HCT116 (cell line): ENCODE data around the gene KRTAP10-9. TPM values are rescaled to one million over a fixed set of nuclear protein-coding genes. Genes with fewer than 3 reads are reported as not detected.

ENCODE experiments used
- ATAC-seq: fragments of 200-7000 bp; cut with Tn5 transposase; 2 replicates; pipeline ENCODE4 v1.9.1; 2020; ENCODE audit warnings: mild to moderate bottlenecking, moderate library complexity
- BruUV-seq: library from RNA; stranded (reverse); fragments of 400-500 nt; replicated peaks from 2 replicates; lab custom pipeline; 2021; lab: Mats Ljungman, UMichigan
- CTCF ChIA-PET: fragments of 300-600 bp; sonication (Branson Sonifier 250); formaldehyde crosslinking; loops from one replicate; lab custom pipeline; 2021; ENCODE audit warnings: antibody characterized with exemption; lab: Charles Lee
- POLR2A ChIA-PET: fragments of 300-600, 350-600 bp; sonication (Branson Sonifier 250); formaldehyde crosslinking; loops from one replicate; lab custom pipeline; 2021; ENCODE audit warnings: antibody characterized with exemption; lab: Charles Lee
- RAD21 ChIA-PET, 2 experiments: fragments of 300-600 bp; sonication (Branson Sonifier 250); formaldehyde crosslinking; loops; one replicate each; lab custom pipeline; 2023; ENCODE audit warnings: low total read pairs in 2 of 2; ENCODE audit not compliant: uncharacterized antibody in 2 of 2, unreplicated experiment in 2 of 2, low non-redundant PET in 1 of 2; lab: Charles Lee
- DNase-seq: peaks from one replicate; pipeline ENCODE4 v3.0.0-alpha.2; 2010; ENCODE audit warnings: low read depth, low spot score
- H2AFZ ChIP-seq: fragments of 200-600 bp; shearing (Covaris generic), sonication (generic); 2 replicates; pipeline ENCODE4 v1.6.1; 2017; ENCODE audit warnings: low read depth, mixed run types, mixed read lengths, antibody characterized with exemption, low read length; ENCODE audit not compliant: poor library complexity, severe bottlenecking
- H3K27ac ChIP-seq: 2 replicates; pipeline ENCODE4 v1.5.1; 2012; ENCODE audit warnings: low read depth, low read length
- H3K27me3 ChIP-seq: fragments of 200-600 bp; sonication (generic); 2 replicates; pipeline ENCODE4 v1.6.1; 2016; ENCODE audit warnings: mixed run types, low read length, mixed read lengths; ENCODE audit not compliant: insufficient read depth
- H3K36me3 ChIP-seq, 2 experiments: fragments of 200-500 bp in 1 of 2; fragments of 200-600 bp in 1 of 2; sonication (Bioruptor generic) in 1 of 2; sonication (generic) in 1 of 2; 2 replicates each; pipeline versions ENCODE4 v1.5.1 to v1.6.1; 2014 to 2016; ENCODE audit warnings: low read length in 2 of 2, inconsistent platforms in 1 of 2, mixed read lengths in 1 of 2, mixed run types in 1 of 2; ENCODE audit not compliant: insufficient read depth in 2 of 2, control insufficient read depth in 1 of 2
- H3K4me1 ChIP-seq, 2 experiments: fragments of 200-600 bp in 1 of 2; sonication (generic) in 1 of 2; 2 replicates each; pipeline versions ENCODE4 v1.5.1 to v1.6.1; 2012 to 2017; ENCODE audit warnings: low read length in 2 of 2, inconsistent platforms in 1 of 2, mild to moderate bottlenecking in 1 of 2, mixed read lengths in 1 of 2, mixed run types in 1 of 2, moderate library complexity in 1 of 2; ENCODE audit not compliant: insufficient read depth in 2 of 2, control insufficient read depth in 1 of 2
- H3K4me2 ChIP-seq: fragments of 200-600 bp; sonication (generic); 2 replicates; pipeline ENCODE4 v1.6.1; 2017; ENCODE audit warnings: mixed run types, low read length, mixed read lengths
- H3K4me3 ChIP-seq, 2 experiments: fragments of 200-600 bp in 1 of 2; sonication (generic) in 1 of 2; replicated peaks in 1 of 2; 2 replicates each; pipeline ENCODE4 v1.5.1; 2011 to 2016; ENCODE audit warnings: low read length in 2 of 2, control low read depth in 1 of 2, low read depth in 1 of 2, mild to moderate bottlenecking in 1 of 2, mixed read lengths in 1 of 2, mixed run types in 1 of 2
- H3K79me2 ChIP-seq: fragments of 200-600 bp; sonication (generic); 2 replicates; pipeline ENCODE4 v1.6.1; 2017; ENCODE audit warnings: mild to moderate bottlenecking, mixed run types, low read length, moderate library complexity, mixed read lengths; ENCODE audit not compliant: insufficient read depth
- H3K9ac ChIP-seq: fragments of 200-600 bp; sonication (generic); 2 replicates; pipeline ENCODE4 v1.6.1; 2016; ENCODE audit warnings: low read length, mixed read lengths
- H3K9me2 ChIP-seq: fragments of 200-600 bp; sonication (generic), shearing (Covaris generic); 2 replicates; pipeline ENCODE4 v1.6.1; 2017; ENCODE audit warnings: mixed run types, mild to moderate bottlenecking, moderate library complexity; ENCODE audit not compliant: insufficient read depth
- H3K9me3 ChIP-seq, 2 experiments: fragments of 200-500 bp in 1 of 2; fragments of 200-600 bp in 1 of 2; sonication (Bioruptor generic) in 1 of 2; sonication (generic) in 1 of 2; 2 replicates each; pipeline ENCODE4 v1.6.1; 2014 to 2017; ENCODE audit warnings: low read length in 2 of 2, mixed read lengths in 2 of 2, inconsistent platforms in 1 of 2, low read depth in 1 of 2, mild to moderate bottlenecking in 1 of 2, mixed run types in 1 of 2, moderate library complexity in 1 of 2; ENCODE audit not compliant: control insufficient read depth in 1 of 2, insufficient read depth in 1 of 2
- H4K20me1 ChIP-seq: fragments of 200-600 bp; sonication (generic), shearing (Covaris generic); 2 replicates; pipeline ENCODE4 v1.6.1; 2017; ENCODE audit warnings: mixed run types, mild to moderate bottlenecking, moderate library complexity; ENCODE audit not compliant: insufficient read depth
- ELF1 ChIP-seq: IDR thresholded peaks from 2 replicates; pipeline ENCODE4 v1.6.1; 2012; ENCODE audit warnings: low read depth, borderline replicate concordance
- EZH2 ChIP-seq: fragments of 200-600 bp; sonication (generic); IDR thresholded peaks from 2 replicates; pipeline ENCODE4 v1.6.1; 2017; ENCODE audit warnings: antibody characterized with exemption, mixed run types
- FOSL1 ChIP-seq: IDR thresholded peaks from 2 replicates; pipeline ENCODE4 v1.6.1; 2012; ENCODE audit warnings: low read depth
- JUND ChIP-seq: IDR thresholded peaks from 2 replicates; pipeline ENCODE4 v1.6.1; 2012
- POLR2A ChIP-seq: IDR thresholded peaks from 2 replicates; pipeline ENCODE4 v1.7.0; 2011; ENCODE audit warnings: borderline replicate concordance; ENCODE audit not compliant: insufficient read depth, insufficient read length; ENCODE audit errors: extremely low read depth
- RAD21 ChIP-seq: IDR thresholded peaks from 2 replicates; pipeline ENCODE4 v1.6.1; 2012; ENCODE audit warnings: low read depth, mild to moderate bottlenecking
- REST ChIP-seq: IDR thresholded peaks from 2 replicates; pipeline ENCODE4 v1.6.1; 2012; ENCODE audit warnings: low read depth
- SIN3A ChIP-seq: IDR thresholded peaks from 2 replicates; pipeline ENCODE4 v1.6.1; 2012; ENCODE audit warnings: low read depth
- SP1 ChIP-seq: IDR thresholded peaks from 2 replicates; pipeline ENCODE4 v1.6.1; 2012; ENCODE audit warnings: low read depth
- TCF7L2 ChIP-seq: IDR thresholded peaks from 2 replicates; pipeline ENCODE4 v1.7.0; 2011; ENCODE audit warnings: borderline replicate concordance, inconsistent platforms; ENCODE audit not compliant: insufficient read depth, insufficient read length; ENCODE audit errors: extremely low read depth
- ZFX ChIP-seq: fragments of 450-650 bp; IDR thresholded peaks from 2 replicates; pipeline ENCODE4 v1.6.1; 2017
- intact Hi-C: fragments of 100-400 bp; cut with micrococcal nuclease; formaldehyde crosslinking; loops from 2 replicates; pipeline ENCODE4 v1.10.0; 2022
- total RNA-seq: library from RNA; stranded (reverse); gene quantifications from one replicate; pipeline ENCODE4 v1.2.1, GENCODE V29; 2021; ENCODE audit not compliant: unreplicated experiment
- TF ChIP-seq, protein P1 (sequence below): IDR thresholded peaks from 2 replicates; pipeline ENCODE4 v1.6.1; 2012

Gene KRTAP10-9
- total RNA-seq, 1 experiment from 2014 or later, result not detected

DNA sequence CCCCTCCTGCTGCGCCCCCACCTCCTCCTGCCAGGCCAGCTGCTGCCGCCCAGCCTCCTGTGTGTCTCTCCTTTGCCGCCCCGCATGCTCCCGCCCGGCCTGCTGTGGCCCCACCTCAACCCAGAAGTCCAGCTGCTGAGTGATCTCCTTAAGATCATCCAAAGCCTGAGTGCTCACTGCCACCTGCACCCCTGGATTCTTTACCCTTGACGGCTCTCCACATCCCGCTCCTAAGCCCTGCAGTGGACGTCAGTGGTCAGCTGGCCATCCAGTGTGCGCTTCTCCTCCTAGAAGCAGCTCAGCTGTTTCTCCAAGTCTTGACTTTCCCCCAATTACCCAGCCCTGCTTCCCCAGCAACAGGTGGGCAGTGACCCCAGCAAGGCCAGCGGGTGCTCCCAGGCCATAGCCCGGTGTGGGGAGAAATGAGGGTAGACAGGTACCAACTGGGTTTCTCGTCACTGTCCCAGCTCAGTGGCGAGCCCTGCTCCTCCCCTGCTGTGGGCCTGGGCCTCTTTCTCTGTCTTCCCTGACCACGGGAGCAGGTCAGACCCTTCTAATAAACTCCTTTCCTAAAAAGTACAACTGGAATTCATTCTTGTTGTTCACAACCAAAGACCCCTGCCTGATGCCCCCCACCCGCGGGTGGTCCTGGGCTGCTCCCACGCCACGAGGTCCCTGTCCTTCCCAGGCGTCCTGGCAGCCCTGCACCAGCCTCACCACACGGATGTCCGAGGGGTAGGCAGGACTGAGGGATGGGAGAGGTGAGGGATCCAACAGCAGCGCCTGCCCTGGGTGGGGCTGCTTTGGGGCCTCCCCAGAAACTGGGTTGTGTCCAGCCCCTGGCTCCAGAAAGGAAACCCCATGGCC, 25.1 kb upstream of the KRTAP10-9 start:
- Histone ChIP-seq H3K4me2 (no peak overlapping the region), H2AFZ (no peak overlapping the region), H3K27ac (no peak overlapping the region), H3K9me2 (no peaks in the 10 kb centered on the region), H3K79me2 (no peaks in the 10 kb centered on the region), H3K4me1 (peaks cover 0 to 3% of the 10 kb centered on the region in 2 experiments; a peak in 1 of 4 replicates), H4K20me1 (no peaks in the 10 kb centered on the region), H3K36me3 (no peaks in the 10 kb centered on the region), H3K4me3 (no peak overlapping the region), H3K27me3 (peaks cover 11% of the 10 kb centered on the region; the same call in 1 of the 2 replicates), H3K9ac (no peak overlapping the region), H3K9me3 (no peaks in the 10 kb centered on the region)
- BruUV-seq, result no TSS peak
- intact Hi-C loops, result no loop called here
- CTCF ChIA-PET, result no interaction called here
- POLR2A ChIA-PET, result no interaction called here
- ATAC-seq, result no peak
- no peak for TF ChIP-seq REST
- TF ChIP-seq SIN3A, result no peak
- TF ChIP-seq ELF1, result no peak
- no peak for TF ChIP-seq JUND
- no peak for TF ChIP-seq ZFX
- TF ChIP-seq EZH2, result no peak
- TF ChIP-seq POLR2A, result no peak
- TF ChIP-seq, protein P1, sequence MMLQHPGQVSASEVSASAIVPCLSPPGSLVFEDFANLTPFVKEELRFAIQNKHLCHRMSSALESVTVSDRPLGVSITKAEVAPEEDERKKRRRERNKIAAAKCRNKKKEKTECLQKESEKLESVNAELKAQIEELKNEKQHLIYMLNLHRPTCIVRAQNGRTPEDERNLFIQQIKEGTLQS, result no peak
- no peak for TF ChIP-seq SP1
- no peak for TF ChIP-seq TCF7L2
- TF ChIP-seq RAD21, result no peak
- TF ChIP-seq FOSL1, result no peak
- RAD21 ChIA-PET, result no interaction called here
- DNase-seq, result no peak
